Renal cortex interstitium (tissue), 11 donors: Measurements from ENCODE around the gene MAN2A1. TPM values are rescaled to one million over a fixed set of nuclear protein-coding genes. Genes with fewer than 3 reads are reported as not detected.
A peak's percentile ranks its signal among the peaks of the same experiment; 100 is the strongest.
"Not testable (repeated sequence)": the region's sequence is repeated elsewhere in the genome, so short reads cannot be mapped to it uniquely, and the experiment has no call there.

Source experiments
- DNase-seq, 11 donors: peaks; one replicate each; pipeline ENCODE4 v3.0.0-alpha.2; 2013; ENCODE audit warnings: low read depth in 9 of 11, low spot score in 4 of 11; ENCODE audit errors: extremely low read depth in 1 of 11
- polyA plus RNA-seq, 3 donors: library from polyadenylated mRNA; unstranded; fragments of 120-200 nt; gene quantifications; one replicate each; pipeline ENCODE4 v1.2.1, GENCODE V29; 2013; ENCODE audit not compliant: insufficient read length in 3 of 3

Gene MAN2A1
- polyA plus RNA-seq, 3 donors = 59.4 to 75.7 (median 66.1) TPM

DNA sequence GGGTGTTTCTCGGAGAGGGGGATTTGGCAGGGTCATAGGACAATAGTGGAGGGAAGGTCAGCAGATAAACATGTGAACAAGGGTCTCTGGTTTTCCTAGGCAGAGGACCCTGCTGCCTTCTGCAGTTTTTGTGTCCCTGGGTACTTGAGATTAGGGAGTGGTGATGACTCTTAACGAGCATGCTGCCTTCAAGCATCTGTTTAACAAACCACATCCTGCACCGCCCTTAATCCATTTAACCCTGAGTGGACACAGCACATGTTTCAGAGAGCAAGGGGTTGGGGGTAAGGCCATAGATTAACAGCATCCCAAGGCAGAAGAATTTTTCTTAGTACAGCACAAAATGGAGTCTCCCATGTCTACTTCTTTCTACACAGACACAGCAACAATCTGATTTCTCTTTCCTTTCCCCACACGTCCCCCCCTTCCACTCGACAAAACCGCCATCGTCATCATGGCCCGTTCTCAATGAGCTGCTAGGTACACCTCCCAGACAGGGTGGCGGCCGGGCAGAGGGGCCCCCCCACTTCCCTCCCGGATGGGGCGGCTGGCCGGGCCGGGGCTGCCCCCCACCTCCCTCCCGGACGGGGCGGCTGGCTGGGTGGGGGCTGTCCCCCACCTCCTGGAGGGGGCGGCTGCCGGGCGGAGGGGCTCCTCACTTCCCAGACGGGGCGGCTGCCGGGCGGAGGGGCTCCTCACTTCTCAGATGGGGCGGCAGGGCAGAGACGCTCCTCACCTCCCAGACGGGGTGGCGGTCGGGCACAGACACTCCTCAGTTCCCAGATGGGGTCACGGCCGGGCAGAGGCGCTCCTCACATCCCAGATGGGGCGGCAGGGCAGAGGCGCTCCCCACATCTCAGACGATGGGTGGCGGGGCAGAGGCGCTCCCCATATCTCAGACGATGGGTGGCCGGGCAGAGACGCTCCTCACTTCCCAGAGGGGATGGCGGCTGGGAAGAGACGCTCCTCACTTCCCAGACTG is 142.8 kb downstream of the MAN2A1 start:
- DNase-seq = not testable (repeated sequence)

DNA sequence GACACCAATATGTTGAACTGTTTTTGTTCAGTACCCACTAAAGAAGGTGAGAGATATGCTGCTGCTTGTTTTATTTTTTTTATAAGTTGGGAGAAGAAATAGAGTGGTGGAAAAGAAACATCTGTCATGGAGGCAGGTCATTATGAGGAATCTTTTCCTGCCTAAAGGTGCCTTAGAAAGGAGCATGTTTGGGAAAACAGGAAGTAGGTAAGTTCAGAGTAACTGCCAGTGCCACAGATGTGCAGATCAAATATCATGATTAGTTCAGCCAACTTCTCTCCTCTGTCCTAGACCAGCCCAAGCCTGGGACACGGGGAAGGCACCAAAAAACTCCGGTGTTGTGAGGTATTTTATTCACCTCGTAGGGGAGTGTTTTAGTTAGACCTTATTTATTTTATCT is 144.2 kb downstream of the MAN2A1 start:
- no peak for DNase-seq

DNA sequence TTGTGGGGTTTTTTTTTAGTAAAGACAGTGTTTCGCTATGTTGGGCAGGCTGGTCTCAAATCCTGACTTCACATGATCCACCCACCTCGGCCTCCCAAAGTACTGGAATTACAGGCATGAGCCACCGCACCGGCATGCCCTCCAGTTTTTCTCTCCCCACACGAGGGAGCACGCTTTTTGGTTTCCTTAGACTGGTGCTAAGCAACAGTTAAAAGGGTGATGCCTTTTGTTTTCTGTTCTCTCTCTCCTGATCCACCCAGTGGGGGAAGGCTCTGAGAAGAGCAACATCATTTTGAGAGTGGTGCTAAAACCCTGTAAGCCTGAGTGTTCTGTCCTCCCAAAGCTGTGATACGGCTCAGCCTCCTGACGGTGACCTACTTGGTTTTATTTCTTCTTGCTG is 146.6 kb downstream of the MAN2A1 start:
- no peak for DNase-seq

DNA sequence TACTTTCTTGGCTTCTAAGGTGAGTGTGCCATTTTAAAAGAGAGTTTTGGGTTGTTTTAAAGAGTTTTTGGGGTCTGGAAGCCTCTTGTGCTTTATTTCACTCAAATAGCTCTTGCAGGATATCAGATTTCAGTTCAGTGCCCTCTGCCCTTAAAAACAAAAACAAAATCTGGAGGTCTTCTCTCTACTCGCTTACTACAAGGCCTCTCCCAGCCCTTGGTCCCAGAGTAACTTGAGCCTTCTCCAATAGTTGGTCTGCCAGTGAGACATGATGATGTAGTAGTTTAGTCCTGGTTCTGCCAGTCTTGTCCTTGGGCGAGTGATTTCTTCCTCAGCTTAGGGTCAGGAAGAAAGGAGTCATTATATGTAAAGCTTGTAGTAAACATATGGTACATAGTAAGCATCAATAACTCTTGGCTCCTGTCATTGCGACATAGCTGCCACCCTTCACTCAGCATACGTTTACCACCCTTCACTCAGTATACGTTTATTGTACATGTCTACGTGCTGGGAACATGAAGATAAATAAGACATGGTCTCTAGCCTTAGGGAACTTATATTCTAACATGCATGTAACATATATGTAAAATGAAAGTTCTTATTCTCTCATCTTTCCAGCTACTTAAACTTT is 147.6 kb downstream of the MAN2A1 start:
- peak in 4 of 11 donors; percentile 3 to 20 (median 10) for DNase-seq

DNA sequence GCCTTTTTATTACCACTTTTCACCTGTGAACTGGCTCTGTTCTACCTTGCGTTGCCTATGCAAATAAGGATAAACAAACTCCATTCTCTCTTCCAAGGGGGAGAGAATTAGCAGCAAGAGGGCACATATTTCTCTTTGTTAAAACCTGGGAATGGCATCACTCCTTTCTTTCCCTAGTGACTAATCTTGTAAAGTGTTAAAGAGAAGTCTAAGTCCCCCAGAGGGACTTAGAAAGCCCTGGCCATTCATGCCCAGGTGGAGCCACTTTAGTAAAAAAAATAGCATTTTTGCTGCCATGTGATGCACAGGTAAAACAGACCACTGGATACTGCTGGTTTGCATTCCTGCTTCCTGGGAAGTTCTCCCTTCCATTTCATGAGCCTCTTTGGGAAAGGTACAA is 148.4 kb downstream of the MAN2A1 start:
- DNase-seq = no peak

DNA sequence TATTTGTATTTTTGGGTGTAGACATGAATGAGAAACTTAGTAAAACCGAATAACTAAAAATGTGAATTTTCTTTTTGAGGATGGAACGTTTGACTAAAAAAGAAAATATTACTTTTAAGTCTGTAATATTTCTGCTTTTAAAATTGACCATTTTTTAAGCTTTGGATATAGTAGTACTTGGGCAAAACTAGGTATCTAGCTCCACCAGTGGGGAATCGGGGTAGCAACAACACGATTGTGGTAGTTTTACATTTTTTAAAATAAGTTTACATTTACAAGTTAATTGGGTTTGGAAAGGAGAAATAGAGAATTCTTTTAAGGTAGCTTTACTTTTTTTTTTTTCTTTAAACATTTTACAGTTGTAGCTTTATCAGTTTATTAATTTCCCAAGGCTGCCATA is 154.4 kb downstream of the MAN2A1 start:
- no peak for DNase-seq

DNA sequence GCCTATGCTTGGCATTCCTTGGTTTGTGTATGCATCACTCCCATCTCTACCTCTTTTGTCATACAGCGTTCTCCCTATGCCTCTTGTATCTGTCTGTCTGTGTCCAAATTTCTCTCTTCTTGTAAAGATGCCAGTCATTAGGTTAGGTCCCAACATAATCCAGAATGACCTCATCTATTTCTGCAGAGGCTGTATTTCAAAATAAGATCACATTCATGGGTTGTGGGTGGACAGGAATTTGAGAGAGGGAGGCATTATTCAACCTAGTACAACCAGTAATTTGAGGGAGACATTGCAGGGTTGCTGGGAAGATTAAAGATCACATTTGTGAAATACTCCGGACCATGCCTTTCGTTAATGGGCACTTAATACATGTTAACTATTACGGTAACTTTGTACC is 155.0 kb downstream of the MAN2A1 start:
- no peak for DNase-seq

DNA sequence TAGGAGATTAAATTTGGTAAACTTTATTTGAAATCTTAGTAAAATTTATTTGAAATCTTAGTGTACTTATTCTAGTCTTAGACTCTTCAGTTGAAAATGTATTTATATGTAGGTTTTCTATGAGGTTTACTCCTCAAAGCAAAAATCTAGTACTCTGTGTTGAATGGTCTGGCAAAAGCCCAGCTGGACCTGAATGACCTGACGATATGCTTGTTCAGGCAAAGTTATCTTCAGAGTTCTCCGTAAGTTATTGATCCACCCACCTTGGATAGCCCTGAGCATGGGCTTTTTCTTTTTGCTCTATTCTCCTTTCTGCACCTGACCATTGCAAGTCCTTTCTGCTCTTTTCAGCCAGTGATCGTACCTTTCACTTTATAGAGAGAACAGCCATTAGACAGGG is 158.4 kb downstream of the MAN2A1 start:
- no peak for DNase-seq

DNA sequence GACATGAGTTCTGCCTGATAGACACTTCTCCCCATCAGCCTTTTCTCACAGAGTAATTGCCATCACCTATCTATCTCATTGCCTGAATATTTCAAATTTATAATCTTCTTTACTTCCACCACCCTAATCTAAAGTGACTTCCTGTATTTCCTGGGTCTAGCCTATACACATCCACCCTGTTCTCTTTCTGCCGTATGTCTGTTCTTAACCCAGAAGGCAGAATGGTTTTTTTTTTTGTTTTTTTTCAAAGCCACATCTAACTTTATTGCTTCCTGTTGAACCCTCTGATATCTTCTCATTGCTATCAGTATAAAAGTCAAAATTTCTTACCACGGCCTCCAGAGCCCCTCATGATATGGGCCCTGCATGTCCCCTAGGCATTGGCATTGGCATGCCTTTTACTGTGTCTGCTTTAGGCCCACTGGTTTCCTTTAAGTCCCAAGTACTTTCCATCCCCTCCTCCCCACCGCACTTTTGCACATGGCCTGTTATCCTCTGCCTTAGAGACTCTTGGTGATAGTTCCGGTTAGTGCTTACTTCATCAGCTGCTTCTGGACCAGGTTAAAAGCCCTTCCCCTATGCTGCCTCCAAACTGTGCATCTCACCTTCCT is 159.9 kb downstream of the MAN2A1 start:
- DNase-seq = no peak

DNA sequence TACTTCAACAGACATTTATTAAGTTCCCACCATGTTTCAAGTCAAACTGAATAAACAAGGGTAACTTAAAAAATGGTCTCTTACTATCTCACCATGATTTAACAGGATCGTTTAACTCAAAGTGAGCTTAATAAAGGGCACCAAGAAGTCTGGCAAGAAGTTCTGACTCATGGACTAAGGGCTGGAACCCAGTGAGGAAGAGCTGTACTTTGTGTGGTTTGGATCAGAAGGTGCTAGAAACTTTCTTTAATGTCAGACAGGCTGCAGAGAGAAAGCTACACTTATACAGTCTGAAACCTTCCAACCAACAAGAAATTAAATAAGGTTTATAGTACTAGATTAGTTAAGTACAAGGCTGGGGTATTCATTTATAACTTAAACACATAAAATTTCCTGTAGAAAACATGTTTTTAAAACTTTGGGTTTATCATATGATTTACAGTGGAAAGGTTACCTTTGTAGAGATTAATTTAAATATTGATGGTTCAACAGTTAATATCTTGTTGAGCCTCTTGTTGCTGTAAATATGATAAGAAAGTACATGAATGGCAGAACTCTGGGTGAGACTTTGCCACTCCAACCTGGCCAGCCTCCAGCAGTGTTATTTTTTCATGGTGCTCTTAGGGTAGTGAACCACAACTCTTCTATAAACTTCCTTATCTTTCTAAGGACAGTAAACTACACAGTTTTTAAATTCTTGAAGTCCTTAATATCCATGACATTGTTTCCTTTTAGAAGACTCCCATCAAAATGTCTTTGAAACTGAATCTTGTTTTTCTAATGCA is 162.8 kb downstream of the MAN2A1 start:
- no peak for DNase-seq

DNA sequence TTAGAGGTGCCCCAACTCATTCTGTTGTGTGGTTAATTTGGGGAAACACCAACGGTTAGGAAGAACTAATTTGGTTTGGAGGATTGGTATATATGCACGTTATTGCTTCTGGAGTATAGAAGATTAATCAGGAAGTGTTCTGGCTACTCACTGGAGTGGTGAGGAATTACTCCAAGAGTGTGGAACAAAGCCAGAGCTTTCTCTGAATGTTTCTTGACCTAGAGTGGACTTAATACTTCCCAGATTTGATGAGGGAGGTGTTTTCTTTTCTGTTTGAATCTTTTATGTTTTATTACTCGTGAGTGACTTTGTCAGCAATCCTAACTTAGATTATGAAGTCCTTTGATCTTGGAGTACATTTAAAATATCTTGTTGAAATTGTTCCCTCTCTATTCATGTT is 163.7 kb downstream of the MAN2A1 start:
- DNase-seq = no peak

DNA sequence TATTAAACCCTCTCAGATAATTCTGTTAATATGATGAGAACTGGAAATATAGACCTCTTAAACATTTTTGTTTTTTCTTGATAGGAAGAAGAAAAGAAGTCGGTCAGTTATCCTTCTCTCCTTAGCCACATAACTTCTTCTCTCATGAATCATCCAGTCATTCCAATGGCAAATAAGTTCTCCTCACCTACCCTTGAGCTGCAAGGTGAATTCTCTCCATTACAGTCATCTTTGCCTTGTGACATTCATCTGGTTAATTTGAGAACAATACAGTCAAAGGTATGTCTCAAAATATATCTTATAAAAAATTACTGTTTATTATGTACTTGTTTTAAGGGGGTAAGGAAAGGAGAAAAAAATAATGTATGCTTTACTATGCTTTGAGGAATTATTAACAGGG is 165.3 kb downstream of the MAN2A1 start:
- no peak for DNase-seq

DNA sequence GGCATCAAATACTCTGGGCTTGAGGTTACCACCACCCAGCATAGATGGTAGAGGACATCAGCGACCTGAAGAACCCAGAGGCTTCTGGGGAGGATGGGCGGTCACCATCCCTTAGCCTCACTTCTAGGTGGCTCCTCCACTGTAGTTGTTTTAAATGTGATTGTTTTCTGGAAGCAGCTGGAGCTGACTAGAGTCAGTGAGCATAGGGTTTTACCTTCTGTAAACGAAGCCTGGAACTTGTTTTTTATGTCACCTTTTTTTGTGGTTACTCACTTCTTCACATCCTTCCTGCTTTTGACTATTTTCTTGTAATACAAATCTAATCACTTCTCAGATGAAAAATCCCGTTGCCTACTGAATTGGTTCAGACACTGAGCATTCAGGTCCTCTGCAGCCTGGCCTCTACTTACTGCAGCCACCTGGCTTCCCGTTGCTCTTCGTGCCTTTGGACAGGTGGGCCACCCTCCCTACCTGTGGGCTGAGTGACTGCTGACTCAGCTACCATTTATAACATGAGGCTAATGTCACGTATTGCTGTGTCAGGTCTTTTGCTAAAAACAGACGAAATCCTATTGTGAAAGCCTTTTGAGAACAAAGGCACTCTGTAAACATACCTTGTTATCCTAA is 167.8 kb downstream of the MAN2A1 start:
- DNase-seq = no peak

DNA sequence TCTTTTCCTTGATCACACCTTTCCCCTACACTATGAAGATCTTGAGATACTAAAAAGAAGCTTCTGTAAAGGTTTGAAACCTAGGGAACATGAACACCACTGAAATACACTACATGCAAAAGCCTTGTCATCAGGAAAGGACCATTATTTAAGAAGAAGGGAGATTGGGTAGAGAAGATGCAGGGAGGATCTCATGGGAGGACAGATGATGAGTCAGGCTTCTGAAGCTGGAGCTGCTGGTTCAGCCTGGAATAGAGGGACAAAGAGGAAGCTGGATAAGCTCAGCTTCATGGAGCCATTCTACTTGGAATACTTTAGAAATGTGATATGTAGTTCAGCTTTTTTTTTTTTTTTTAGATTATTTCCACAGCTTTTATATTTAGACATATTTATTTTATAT is 169.8 kb downstream of the MAN2A1 start:
- no peak for DNase-seq

DNA sequence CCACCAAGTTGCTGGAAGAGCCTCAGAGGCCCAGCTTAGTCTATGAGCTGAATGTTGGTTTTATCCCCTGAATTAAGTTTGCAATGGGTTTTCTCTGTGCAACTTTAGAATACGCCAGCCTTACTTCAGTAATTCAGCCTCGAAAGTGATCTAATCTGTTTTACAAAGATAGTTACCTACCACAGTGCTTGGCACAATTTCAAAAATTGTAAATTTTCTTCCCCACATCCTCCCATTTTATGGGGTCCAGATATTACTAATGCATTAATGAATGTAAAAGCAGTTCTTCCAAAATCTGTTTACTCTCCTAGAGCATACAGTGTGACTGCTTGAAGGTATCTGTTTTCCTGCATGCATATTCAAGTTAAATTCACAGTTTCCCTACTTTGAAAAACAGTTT is 172.6 kb downstream of the MAN2A1 start:
- no peak for DNase-seq

DNA sequence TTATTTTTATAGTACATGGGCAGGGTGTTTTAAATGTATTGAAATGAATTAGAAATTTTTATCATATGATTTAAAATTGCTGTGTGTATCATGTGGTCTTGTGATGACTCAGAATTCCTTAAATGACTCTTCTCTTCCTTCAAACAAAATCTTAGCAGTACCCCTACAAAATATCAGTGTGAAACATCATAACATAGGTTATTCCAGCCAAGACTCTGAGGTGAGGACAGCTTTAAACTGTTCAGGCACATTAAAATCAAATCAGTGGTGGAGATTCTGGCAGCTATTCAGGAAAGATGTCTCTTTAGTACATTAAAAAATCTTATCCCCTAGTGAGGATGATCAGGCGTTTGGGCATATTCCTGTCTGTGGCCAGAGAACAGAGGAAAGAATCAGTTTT is 174.0 kb downstream of the MAN2A1 start:
- no peak for DNase-seq

DNA sequence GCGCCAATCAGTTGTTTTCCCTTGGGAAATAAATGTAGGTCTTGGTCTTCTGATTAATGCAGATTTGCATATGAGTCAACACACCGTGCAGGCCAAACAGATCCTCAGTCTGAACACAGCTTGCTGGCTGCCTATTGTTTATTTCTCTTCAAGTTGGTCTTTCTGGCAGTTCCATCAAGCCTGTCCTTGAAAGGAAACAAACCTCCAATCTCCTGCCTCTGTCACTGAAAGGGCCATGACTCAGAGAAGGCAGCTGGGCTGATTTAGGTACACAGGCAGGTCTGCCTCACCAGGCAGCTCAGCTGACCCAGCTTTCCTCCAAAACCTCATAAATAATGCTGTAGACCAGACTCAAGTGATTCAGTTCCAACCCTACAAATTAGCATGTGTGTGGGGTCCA is 175.9 kb downstream of the MAN2A1 start:
- peak in 1 of 11 donors; percentile 22 for DNase-seq

DNA sequence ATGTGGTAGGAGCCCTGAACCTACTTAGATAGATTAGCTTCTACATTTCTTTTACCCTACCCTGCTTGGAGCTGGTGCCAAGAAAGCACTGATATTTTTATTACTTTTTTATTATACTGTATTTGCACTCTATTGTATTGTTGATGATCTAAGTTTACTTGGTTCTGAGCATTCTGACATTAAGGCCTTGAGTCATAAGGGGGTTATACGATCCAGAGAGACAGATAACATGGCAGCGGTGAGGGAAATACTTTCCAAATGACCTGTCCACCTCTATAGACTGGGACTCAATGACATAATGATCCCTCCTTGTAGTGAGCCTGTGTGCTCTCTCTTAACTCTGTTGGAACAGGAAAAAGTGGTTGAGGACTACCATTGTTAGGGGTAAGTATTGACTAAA is 176.3 kb downstream of the MAN2A1 start:
- DNase-seq = no peak

DNA sequence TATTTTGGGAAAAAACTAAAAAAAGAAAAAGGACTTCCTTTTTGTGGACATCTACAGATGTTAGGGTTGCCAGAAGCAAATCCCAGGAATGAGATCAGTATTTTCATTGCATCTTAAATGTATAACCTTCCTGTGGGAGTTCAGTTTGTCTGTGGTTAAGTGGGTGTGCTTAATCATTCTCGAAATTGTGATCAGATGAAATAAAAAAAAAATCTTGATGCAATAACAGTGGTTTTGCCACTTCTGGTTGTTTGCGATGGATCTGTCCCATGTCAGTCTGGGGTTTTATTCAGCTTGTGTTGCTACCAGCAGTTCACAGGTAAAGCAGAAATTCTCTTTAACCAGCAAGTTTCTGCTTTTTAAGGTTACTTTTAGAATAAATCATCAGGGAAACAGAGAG is 179.0 kb downstream of the MAN2A1 start:
- no peak for DNase-seq
